Measurements from ENCODE around the gene TMCO2. TPM values are rescaled to one million over a fixed set of nuclear protein-coding genes. Genes with fewer than 3 reads are reported as not detected.

The TMCO2 gene
- total RNA-seq, 1 donor from 2014 or later = not detected

GRCh38 chr1:40299366-40300248 is 51.9 kb downstream of the TMCO2 start:
- Histone ChIP-seq H3K27ac (no peak overlapping the region), H3K27me3 (no peaks in the 10 kb centered on the region), H3K9me3 (no peaks in the 10 kb centered on the region), H3K4me1 (no peaks in the 10 kb centered on the region), H3K4me3 (no peak overlapping the region), H3K36me3 (peaks cover under 1% of the 10 kb centered on the region)
- TF ChIP-seq CTCF (IDR thresholded peaks at IDR 0.05) = no peak
- DNase-seq (no peak), ATAC-seq (no peak)
- intact Hi-C loops (cut with DNase I) = no loop called here

GRCh38 chr1:40300249-40300567 is 52.5 kb downstream of the TMCO2 start:
- Histone ChIP-seq H3K4me1 (no peaks in the 10 kb centered on the region), H3K27me3 (no peaks in the 10 kb centered on the region), H3K36me3 (no peaks in the 10 kb centered on the region), H3K9me3 (no peaks in the 10 kb centered on the region), H3K4me3 (no peak overlapping the region), H3K27ac (no peak overlapping the region)
- no peak for ATAC-seq
- TF ChIP-seq CTCF (IDR thresholded peaks at IDR 0.05) = no peak
- no peak for DNase-seq
- intact Hi-C loops (cut with DNase I) = no loop called here

- no peaks in the 10 kb centered on the region for H3K4me1 ChIP-seq
- intact Hi-C loops (cut with DNase I) = no loop called here
- no peaks in the 10 kb centered on the region for H3K9me3 ChIP-seq
- H3K36me3 ChIP-seq = no peaks in the 10 kb centered on the region
- no peaks in the 10 kb centered on the region for H3K27me3 ChIP-seq
- TF ChIP-seq CTCF (IDR thresholded peaks at IDR 0.05) = no peak
- no peak overlapping the region for H3K27ac ChIP-seq
- ATAC-seq (no peak), DNase-seq (no peak)
- H3K4me3 ChIP-seq = no peak overlapping the region
Measured at GRCh38 chr1:40300651-40301050, 52.9 kb downstream of the TMCO2 start.

GRCh38 chr1:40301066-40301465 is 53.3 kb downstream of the TMCO2 start:
- H3K4me3 ChIP-seq = no peak overlapping the region

More at GRCh38 chr1:40301066-40301465, 53.3 kb downstream of the TMCO2 start:
- no peaks in the 10 kb centered on the region for H3K36me3 ChIP-seq
- DNase-seq (no peak), ATAC-seq (no peak)
- intact Hi-C loops (cut with DNase I) = no loop called here
- no peaks in the 10 kb centered on the region for H3K4me1 ChIP-seq
- no peak for TF ChIP-seq CTCF (IDR thresholded peaks at IDR 0.05)
- H3K27me3 ChIP-seq = no peaks in the 10 kb centered on the region
- no peaks in the 10 kb centered on the region for H3K9me3 ChIP-seq
- H3K27ac ChIP-seq = no peak overlapping the region

Other genes starting within 250 kb of the TMCO2 start
- 373 TPM for gene CAP1, start 207.2 kb upstream of the TMCO2 start, total RNA-seq
- gene PPT1, start 150.7 kb upstream of the TMCO2 start, total RNA-seq = 166 TPM
- 13.4 TPM for gene RLF, start 86.5 kb upstream of the TMCO2 start, total RNA-seq
- gene ZMPSTE24, start 10.3 kb downstream of the TMCO2 start, total RNA-seq = 39.9 TPM
- gene COL9A2, start 69.3 kb downstream of the TMCO2 start, total RNA-seq = 3.8 TPM
- 55.3 TPM for gene SMAP2, start 125.8 kb downstream of the TMCO2 start, total RNA-seq
- gene ZFP69B, start 202.5 kb downstream of the TMCO2 start, total RNA-seq = 1.3 TPM
- 2.8 TPM for gene ZFP69, start 229.4 kb downstream of the TMCO2 start, total RNA-seq

Data from upper lobe of right lung (tissue), 1 donor.